IMR-90 (cell line): ENCODE results near the gene SCN4A.

ENCODE experiments used
- CEBPB ChIP-seq: IDR thresholded peaks from 2 replicates; pipeline ENCODE4 v1.6.1; 2012; ENCODE audit warnings: low read depth, low read length, improper control_type of control experiment
- CHD1 ChIP-seq: IDR thresholded peaks from 2 replicates; pipeline ENCODE4 v1.6.1; 2012; ENCODE audit warnings: low read depth, low read length, improper control_type of control experiment
- CTCF ChIP-seq: conservative IDR thresholded peaks from 2 replicates; pipeline ENCODE4 v1.5.1; 2012; ENCODE audit warnings: mild to moderate bottlenecking, low read depth, low read length, improper control_type of control experiment
- MXI1 ChIP-seq: IDR thresholded peaks from 2 replicates; pipeline ENCODE4 v1.6.1; 2012; ENCODE audit warnings: low read depth, mild to moderate bottlenecking, low read length, moderate library complexity, borderline replicate concordance
- NFE2L2 ChIP-seq: fragments of 150-350 bp; IDR thresholded peaks from 2 replicates; pipeline ENCODE4 v1.6.1; 2016; ENCODE audit warnings: low read depth, mild to moderate bottlenecking, low read length
- POLR2A ChIP-seq: IDR thresholded peaks from 2 replicates; pipeline ENCODE4 v1.6.1; 2012; ENCODE audit warnings: mild to moderate bottlenecking, low read depth, low read length
- RCOR1 ChIP-seq: IDR thresholded peaks from 2 replicates; pipeline ENCODE4 v1.6.1; 2012; ENCODE audit warnings: mild to moderate bottlenecking, low read length, improper control_type of control experiment; ENCODE audit not compliant: insufficient replicate concordance
- SMC3 ChIP-seq: fragments of 150-350 bp; IDR thresholded peaks from 2 replicates; pipeline ENCODE4 v1.6.1; 2016; ENCODE audit warnings: low read depth, mild to moderate bottlenecking, antibody characterized with exemption, low read length, moderate library complexity
- TF ChIP-seq, protein P1 (sequence below): fragments of 150-350 bp; IDR thresholded peaks from 2 replicates; pipeline ENCODE4 v1.6.1; 2016; ENCODE audit warnings: low read depth, mild to moderate bottlenecking, low read length, moderate library complexity, borderline replicate concordance

DNA sequence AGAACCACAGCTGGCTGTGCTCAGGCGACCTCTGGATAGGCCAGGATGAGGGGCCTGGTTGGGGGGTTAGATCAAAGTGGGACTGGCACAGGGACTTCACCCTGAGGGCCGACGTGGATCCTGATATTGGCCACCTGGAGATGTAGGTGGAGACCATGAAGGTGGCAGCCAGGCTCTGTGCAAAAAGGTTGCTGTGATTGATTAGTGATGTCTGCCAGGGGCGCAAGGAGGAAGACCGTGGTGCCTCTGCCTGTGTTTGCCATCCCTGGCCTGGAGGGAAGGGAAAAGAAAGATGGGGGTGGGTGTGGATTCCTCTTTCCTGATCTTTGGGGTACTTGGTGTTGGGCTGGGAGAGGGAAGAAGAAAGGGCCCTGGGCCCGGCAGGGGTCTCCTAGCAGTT, 529 bp upstream of the SCN4A start:
- TF ChIP-seq MXI1 (no peak), CTCF (no peak), SMC3 (no peak), RCOR1 (no peak), CHD1 (no peak), CEBPB (no peak), POLR2A (no peak), NFE2L2 (no peak)
- TF ChIP-seq, protein P1, sequence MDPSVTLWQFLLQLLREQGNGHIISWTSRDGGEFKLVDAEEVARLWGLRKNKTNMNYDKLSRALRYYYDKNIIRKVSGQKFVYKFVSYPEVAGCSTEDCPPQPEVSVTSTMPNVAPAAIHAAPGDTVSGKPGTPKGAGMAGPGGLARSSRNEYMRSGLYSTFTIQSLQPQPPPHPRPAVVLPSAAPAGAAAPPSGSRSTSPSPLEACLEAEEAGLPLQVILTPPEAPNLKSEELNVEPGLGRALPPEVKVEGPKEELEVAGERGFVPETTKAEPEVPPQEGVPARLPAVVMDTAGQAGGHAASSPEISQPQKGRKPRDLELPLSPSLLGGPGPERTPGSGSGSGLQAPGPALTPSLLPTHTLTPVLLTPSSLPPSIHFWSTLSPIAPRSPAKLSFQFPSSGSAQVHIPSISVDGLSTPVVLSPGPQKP, result no peak
